Mesendoderm (in vitro differentiated cells): Measurements from ENCODE around the gene CD44.

Experiments used
- DNase-seq: peaks from one replicate; pipeline ENCODE4 v3.0.0; 2013
- H2AK5ac ChIP-seq: 2 replicates; pipeline ENCODE4 v1.6.1; 2013; ENCODE audit warnings: low read length, inconsistent platforms
- H2BK120ac ChIP-seq: 2 replicates; pipeline ENCODE4 v1.6.1; 2013; ENCODE audit warnings: low read depth, mild to moderate bottlenecking, low read length, moderate library complexity, mixed read lengths
- H2BK15ac ChIP-seq: replicated peaks from 2 replicates; pipeline ENCODE4 v1.6.1; 2013; ENCODE audit warnings: low read depth, mild to moderate bottlenecking, moderate library complexity
- H2BK5ac ChIP-seq: 2 replicates; pipeline ENCODE4 v1.6.1; 2013; ENCODE audit warnings: low read length, inconsistent platforms
- H3K18ac ChIP-seq: 2 replicates; pipeline ENCODE4 v1.6.1; 2013; ENCODE audit warnings: mild to moderate bottlenecking, low read length, mixed read lengths
- H3K23ac ChIP-seq: one replicate; pipeline ENCODE4 v1.6.1; 2013; ENCODE audit warnings: low read length
- H3K27ac ChIP-seq: 2 replicates; pipeline ENCODE4 v1.5.1; 2013; ENCODE audit warnings: low read depth, mild to moderate bottlenecking, inconsistent platforms, low read length, moderate library complexity
- H3K27me3 ChIP-seq: 2 replicates; pipeline ENCODE4 v1.6.1; 2013; ENCODE audit warnings: low read length, control low read depth, mild to moderate bottlenecking, inconsistent platforms; ENCODE audit not compliant: insufficient read depth, poor library complexity
- H3K36me3 ChIP-seq: 2 replicates; pipeline ENCODE4 v1.6.1; 2013; ENCODE audit warnings: low read length, inconsistent platforms; ENCODE audit not compliant: control insufficient read depth, insufficient read depth
- H3K4ac ChIP-seq: one replicate; pipeline ENCODE4 v1.6.1; 2013; ENCODE audit warnings: low read depth, mild to moderate bottlenecking, low read length, moderate library complexity
- H3K4me1 ChIP-seq: 2 replicates; pipeline ENCODE4 v1.6.1; 2013; ENCODE audit warnings: low read depth, low read length, inconsistent platforms; ENCODE audit not compliant: control insufficient read depth
- H3K4me2 ChIP-seq: 2 replicates; pipeline ENCODE4 v1.6.1; 2013; ENCODE audit warnings: low read length
- H3K4me3 ChIP-seq: 2 replicates; pipeline ENCODE4 v1.5.1; 2013; ENCODE audit warnings: mild to moderate bottlenecking, low read length
- H3K56ac ChIP-seq: one replicate; pipeline ENCODE4 v1.6.1; 2013; ENCODE audit warnings: low read length
- H3K79me1 ChIP-seq: 2 replicates; pipeline ENCODE4 v1.6.1; 2013; ENCODE audit warnings: low read length, inconsistent platforms
- H3K79me2 ChIP-seq: 2 replicates; pipeline ENCODE4 v1.6.1; 2013; ENCODE audit warnings: mild to moderate bottlenecking, low read length; ENCODE audit not compliant: control insufficient read depth, insufficient read depth
- H3K9ac ChIP-seq: 2 replicates; pipeline ENCODE4 v1.6.1; 2013; ENCODE audit warnings: low read length, inconsistent platforms
- H4K5ac ChIP-seq: one replicate; pipeline ENCODE4 v1.6.1; 2013; ENCODE audit warnings: low read length
- H4K8ac ChIP-seq: one replicate; pipeline ENCODE4 v1.6.1; 2013; ENCODE audit warnings: low read depth, mild to moderate bottlenecking, control low read depth, low read length, moderate library complexity
- WGBS: extraction: QIAGEN DNeasy Blood & Tissue Kit; methylation state at CpG from one replicate; pipeline ENCODE4 v1.1.7; 2013; ENCODE audit warnings: low lambda C conversion rate, missing lambda C conversion rate; ENCODE audit not compliant: insufficient coverage; ENCODE audit errors: extremely low coverage; 5-methylcytosine and 5-hydroxymethylcytosine counted together

The CD44 gene

DNA sequence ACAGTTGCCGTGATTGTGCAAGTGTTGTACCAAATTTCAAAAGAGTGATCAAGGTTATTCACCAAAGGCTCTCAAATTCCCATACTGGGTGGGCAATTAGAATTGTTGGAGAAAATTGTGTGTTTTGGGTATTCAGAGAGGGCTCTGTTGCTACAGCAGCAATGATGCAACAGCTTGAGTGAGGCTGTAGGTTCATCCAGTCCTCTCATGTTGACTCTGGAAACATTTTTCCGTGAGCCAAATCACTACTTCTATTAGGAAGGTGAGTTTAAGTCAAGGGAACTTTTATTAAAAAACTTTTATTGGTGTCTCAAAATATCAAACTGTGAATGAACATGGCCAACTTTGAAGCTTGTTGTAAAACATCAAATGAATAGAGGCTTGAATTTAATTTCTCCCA is 116.5 kb downstream of the CD44 start:
- Histone ChIP-seq H3K18ac (no peak overlapping the region), H3K27me3 (no peaks in the 10 kb centered on the region), H3K56ac (no peak overlapping the region), H2BK120ac (no peak overlapping the region), H3K79me2 (no peaks in the 10 kb centered on the region), H3K9ac (no peak overlapping the region), H2AK5ac (no peak overlapping the region), H4K8ac (no peak overlapping the region), H2BK15ac (no peak overlapping the region), H3K27ac (no peak overlapping the region), H4K5ac (no peak overlapping the region), H3K79me1 (no peaks in the 10 kb centered on the region), H3K4me1 (no peaks in the 10 kb centered on the region), H2BK5ac (no peak overlapping the region), H3K4ac (no peak overlapping the region), H3K4me2 (no peak overlapping the region), H3K36me3 (no peaks in the 10 kb centered on the region), H3K4me3 (no peak overlapping the region), H3K23ac (no peak overlapping the region)
- DNase-seq: no peak
- WGBS: no CpG with 5 or more reads among the region's 2 CpGs

DNA sequence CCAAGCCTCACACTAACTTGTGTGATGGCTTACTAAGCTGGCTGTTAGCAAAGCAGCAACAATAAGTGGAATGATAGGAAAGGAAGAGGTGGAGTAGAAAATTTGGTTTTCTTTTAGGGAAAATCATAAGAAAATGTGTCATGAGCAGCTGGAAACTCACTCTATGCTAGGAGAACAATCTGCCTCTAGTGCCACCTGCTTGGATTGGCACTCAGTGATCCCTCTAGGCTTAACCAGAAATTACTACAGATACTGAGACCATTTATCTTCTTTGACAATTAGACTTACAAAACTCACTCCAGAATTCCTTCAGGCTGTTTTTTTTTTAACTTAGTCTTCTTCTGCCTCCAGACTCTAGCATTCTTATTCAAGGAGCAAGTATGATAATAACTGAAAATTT is 117.3 kb downstream of the CD44 start:
- no peak overlapping the region for H3K4me2 ChIP-seq
- no peak overlapping the region for H3K23ac ChIP-seq
- no peaks in the 10 kb centered on the region for H3K79me1 ChIP-seq
- H4K5ac ChIP-seq: no peak overlapping the region
- H3K9ac ChIP-seq: no peak overlapping the region
- H4K8ac ChIP-seq: no peak overlapping the region
- H2BK5ac ChIP-seq: no peak overlapping the region
- no peak for DNase-seq
- no peak overlapping the region for H3K4me3 ChIP-seq
- H3K27me3 ChIP-seq: no peaks in the 10 kb centered on the region
- no peak overlapping the region for H3K18ac ChIP-seq
- no peak overlapping the region for H3K4ac ChIP-seq
- H3K79me2 ChIP-seq: no peaks in the 10 kb centered on the region
- no peak overlapping the region for H2AK5ac ChIP-seq
- no peak overlapping the region for H3K56ac ChIP-seq
- no peaks in the 10 kb centered on the region for H3K4me1 ChIP-seq
- no peak overlapping the region for H2BK15ac ChIP-seq
- no peak overlapping the region for H3K27ac ChIP-seq
- H2BK120ac ChIP-seq: no peak overlapping the region
- no peaks in the 10 kb centered on the region for H3K36me3 ChIP-seq

DNA sequence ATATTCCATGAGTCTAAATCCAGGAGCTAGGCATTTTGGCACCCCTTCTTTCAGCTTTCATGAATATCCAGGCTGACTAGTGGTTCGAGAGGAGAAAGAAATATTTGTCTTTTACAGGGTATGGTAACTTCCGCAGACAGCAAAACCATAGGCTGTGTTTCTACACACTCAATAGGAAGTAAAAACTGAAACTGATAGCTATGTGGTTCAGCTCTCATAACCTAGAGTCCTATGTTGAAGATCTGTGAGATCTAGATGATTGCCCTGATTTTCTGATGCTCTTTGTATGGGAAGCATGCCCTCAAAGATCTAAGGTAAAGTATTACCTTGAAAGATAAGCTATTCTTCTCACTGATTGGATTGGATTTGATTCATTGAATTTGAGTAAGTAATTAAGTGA is 118.3 kb downstream of the CD44 start:
- no peak overlapping the region for H2AK5ac ChIP-seq
- no peak overlapping the region for H3K27ac ChIP-seq
- no peaks in the 10 kb centered on the region for H3K79me2 ChIP-seq
- no peaks in the 10 kb centered on the region for H3K27me3 ChIP-seq
- H3K9ac ChIP-seq: no peak overlapping the region
- no peak overlapping the region for H3K4me3 ChIP-seq
- H4K5ac ChIP-seq: no peak overlapping the region
- no peak overlapping the region for H2BK15ac ChIP-seq
- no peak overlapping the region for H3K4me2 ChIP-seq
- no peak overlapping the region for H3K4ac ChIP-seq
- WGBS: no CpG with 5 or more reads among the region's 2 CpGs
- H3K18ac ChIP-seq: no peak overlapping the region
- DNase-seq: no peak
- H3K36me3 ChIP-seq: no peaks in the 10 kb centered on the region
- no peak overlapping the region for H2BK120ac ChIP-seq
- H2BK5ac ChIP-seq: no peak overlapping the region
- no peak overlapping the region for H4K8ac ChIP-seq
- H3K4me1 ChIP-seq: no peaks in the 10 kb centered on the region
- no peaks in the 10 kb centered on the region for H3K79me1 ChIP-seq
- H3K23ac ChIP-seq: no peak overlapping the region
- no peak overlapping the region for H3K56ac ChIP-seq

DNA sequence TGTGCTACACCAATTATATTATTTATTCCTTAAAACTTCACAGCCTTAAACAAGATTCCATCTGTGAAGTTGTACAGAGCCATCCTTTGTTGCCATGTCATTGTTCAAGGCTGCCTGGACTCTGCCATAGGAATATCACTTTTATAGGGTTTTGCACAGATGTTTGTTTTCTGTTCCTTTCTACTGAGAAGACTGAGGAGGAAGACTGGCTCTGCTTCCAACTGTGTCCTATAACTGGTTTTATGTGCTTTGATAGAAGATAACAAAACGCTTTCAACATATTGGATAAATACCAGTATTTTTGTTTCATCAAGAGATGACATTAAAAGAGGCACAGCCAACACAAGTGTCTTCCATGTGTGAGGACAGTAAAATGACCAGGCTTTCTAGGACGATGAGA is 120.6 kb downstream of the CD44 start:
- no peak overlapping the region for H3K4me2 ChIP-seq
- no peak overlapping the region for H3K18ac ChIP-seq
- no peak for DNase-seq
- no peak overlapping the region for H3K56ac ChIP-seq
- H4K8ac ChIP-seq: no peak overlapping the region
- no peaks in the 10 kb centered on the region for H3K4me1 ChIP-seq
- H2BK15ac ChIP-seq: no peak overlapping the region
- no peak overlapping the region for H4K5ac ChIP-seq
- H3K36me3 ChIP-seq: no peaks in the 10 kb centered on the region
- H3K9ac ChIP-seq: no peak overlapping the region
- H3K79me1 ChIP-seq: no peaks in the 10 kb centered on the region
- no CpG with 5 or more reads among the region's 2 CpGs for WGBS
- no peak overlapping the region for H3K23ac ChIP-seq
- no peak overlapping the region for H2BK5ac ChIP-seq
- H3K4me3 ChIP-seq: no peak overlapping the region
- H2BK120ac ChIP-seq: no peak overlapping the region
- no peak overlapping the region for H3K4ac ChIP-seq
- H3K27ac ChIP-seq: no peak overlapping the region
- H3K27me3 ChIP-seq: no peaks in the 10 kb centered on the region
- no peaks in the 10 kb centered on the region for H3K79me2 ChIP-seq
- no peak overlapping the region for H2AK5ac ChIP-seq

DNA sequence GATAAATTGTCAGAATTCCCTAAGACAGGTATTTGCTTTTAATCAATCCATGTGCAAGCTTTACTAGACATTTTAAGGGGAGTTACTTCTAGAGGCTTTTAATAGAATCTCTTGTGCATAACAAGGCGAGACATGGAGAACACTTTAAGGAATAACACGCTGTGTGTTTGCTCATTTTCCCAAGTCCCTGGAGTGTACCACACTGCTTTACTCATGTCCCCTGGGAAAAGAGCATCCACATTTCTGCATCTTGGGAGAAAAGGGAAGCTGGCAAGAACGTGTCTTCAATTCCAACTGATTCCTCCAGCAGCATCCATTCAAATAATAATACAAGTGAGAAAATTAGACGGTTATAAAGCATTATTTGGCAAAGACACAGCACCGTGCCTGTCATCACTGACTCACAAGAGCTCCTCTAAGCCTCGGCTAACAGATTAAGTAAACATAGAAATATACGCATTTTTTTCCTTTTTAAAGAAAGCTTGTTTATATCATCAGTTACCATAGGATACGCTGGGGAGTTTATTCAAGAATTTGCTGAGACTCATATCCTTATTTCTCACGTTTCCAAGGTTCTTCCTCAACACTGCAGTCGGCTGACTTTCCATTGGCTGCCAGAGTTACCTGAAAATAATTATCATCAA is 121.5 kb downstream of the CD44 start:
- no peak for DNase-seq

DNA sequence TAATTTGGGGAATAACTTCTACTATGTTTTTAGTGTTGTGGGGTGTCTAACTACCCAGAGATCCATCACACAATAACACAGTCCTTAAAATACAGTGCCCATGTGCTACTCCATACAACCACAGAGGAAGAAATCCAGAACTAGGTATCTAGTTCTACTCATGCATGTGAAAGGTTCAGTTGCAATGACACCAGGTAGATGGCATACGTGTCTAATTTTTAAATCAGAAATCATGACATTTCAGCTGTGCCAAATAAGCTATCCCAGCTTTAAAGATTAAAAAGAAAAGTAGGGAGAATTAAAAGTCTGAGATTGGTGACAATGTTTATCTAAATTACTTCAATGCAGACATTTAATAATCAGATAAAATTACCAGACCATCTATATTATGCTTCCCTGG is 122.2 kb downstream of the CD44 start:
- Histone ChIP-seq H2AK5ac (no peak overlapping the region), H3K36me3 (no peaks in the 10 kb centered on the region), H3K23ac (no peak overlapping the region), H4K8ac (no peak overlapping the region), H3K4me1 (no peaks in the 10 kb centered on the region), H3K79me1 (no peaks in the 10 kb centered on the region), H3K56ac (no peak overlapping the region), H3K27ac (no peak overlapping the region), H3K4me3 (no peak overlapping the region), H3K27me3 (no peaks in the 10 kb centered on the region), H4K5ac (no peak overlapping the region), H2BK120ac (no peak overlapping the region), H2BK5ac (no peak overlapping the region), H3K79me2 (no peaks in the 10 kb centered on the region), H2BK15ac (no peak overlapping the region), H3K9ac (no peak overlapping the region), H3K4me2 (no peak overlapping the region), H3K4ac (no peak overlapping the region), H3K18ac (no peak overlapping the region)
- no peak for DNase-seq
- WGBS: no CpG with 5 or more reads among the region's 1 CpG

More for the DNA sequence above, 121.5 kb downstream of the CD44 start:
- Histone ChIP-seq H3K18ac (no peak overlapping the region), H2BK120ac (no peak overlapping the region), H3K79me1 (no peaks in the 10 kb centered on the region), H3K23ac (peak overlapping the region; percentile 30), H3K36me3 (no peaks in the 10 kb centered on the region), H3K4me3 (no peak overlapping the region), H3K56ac (no peak overlapping the region), H3K27me3 (no peaks in the 10 kb centered on the region), H2BK15ac (no peak overlapping the region), H3K4me2 (no peak overlapping the region), H3K79me2 (no peaks in the 10 kb centered on the region), H4K8ac (no peak overlapping the region), H3K4me1 (no peaks in the 10 kb centered on the region), H3K9ac (no peak overlapping the region), H2AK5ac (no peak overlapping the region), H3K27ac (no peak overlapping the region), H3K4ac (no peak overlapping the region), H4K5ac (no peak overlapping the region), H2BK5ac (no peak overlapping the region)
- no CpG with 5 or more reads among the region's 10 CpGs for WGBS
